HFF-Myc (cell line): ENCODE results near the gene BIN1.

ENCODE experiments used
- DNase-seq: peaks from one replicate; pipeline ENCODE4 v3.0.0-alpha.2; 2011; ENCODE audit warnings: low read depth; ENCODE audit errors: extremely low read depth
- H3K4me3 ChIP-seq: replicated peaks from 2 replicates; pipeline ENCODE4 v1.5.1; 2011; ENCODE audit warnings: low read depth, mild to moderate bottlenecking, control low read depth, low read length
- TF ChIP-seq, protein P1 (sequence below): IDR thresholded peaks from 2 replicates; pipeline ENCODE4 v1.5.1; 2012; ENCODE audit warnings: mild to moderate bottlenecking, low read depth, low read length, control low read depth; ENCODE audit errors: missing control alignments

The BIN1 gene

DNA sequence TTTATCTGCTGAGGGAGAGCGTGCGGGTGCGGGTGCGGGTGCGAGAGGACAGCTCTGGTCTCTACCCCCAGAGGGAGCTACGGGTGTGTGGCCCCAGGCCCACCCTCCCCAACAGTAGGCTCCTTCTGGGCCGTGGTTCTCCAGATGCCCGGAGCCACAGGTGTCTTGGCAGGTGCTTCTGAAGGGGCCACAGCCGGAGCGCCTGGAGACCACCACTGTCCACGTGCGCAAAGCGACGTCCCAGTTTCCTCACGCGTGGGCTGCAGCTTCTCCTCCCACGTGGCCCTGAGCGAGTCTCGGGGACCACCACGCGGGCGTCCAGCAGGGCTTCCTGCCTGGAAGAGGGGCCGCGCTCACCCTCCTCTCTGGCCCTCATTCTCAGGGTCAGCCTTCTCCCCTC is 90.6 kb downstream of the BIN1 start:
- no peak overlapping the region for H3K4me3 ChIP-seq
- TF ChIP-seq, protein P1, sequence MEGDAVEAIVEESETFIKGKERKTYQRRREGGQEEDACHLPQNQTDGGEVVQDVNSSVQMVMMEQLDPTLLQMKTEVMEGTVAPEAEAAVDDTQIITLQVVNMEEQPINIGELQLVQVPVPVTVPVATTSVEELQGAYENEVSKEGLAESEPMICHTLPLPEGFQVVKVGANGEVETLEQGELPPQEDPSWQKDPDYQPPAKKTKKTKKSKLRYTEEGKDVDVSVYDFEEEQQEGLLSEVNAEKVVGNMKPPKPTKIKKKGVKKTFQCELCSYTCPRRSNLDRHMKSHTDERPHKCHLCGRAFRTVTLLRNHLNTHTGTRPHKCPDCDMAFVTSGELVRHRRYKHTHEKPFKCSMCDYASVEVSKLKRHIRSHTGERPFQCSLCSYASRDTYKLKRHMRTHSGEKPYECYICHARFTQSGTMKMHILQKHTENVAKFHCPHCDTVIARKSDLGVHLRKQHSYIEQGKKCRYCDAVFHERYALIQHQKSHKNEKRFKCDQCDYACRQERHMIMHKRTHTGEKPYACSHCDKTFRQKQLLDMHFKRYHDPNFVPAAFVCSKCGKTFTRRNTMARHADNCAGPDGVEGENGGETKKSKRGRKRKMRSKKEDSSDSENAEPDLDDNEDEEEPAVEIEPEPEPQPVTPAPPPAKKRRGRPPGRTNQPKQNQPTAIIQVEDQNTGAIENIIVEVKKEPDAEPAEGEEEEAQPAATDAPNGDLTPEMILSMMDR = no peak
- no peak for DNase-seq

DNA sequence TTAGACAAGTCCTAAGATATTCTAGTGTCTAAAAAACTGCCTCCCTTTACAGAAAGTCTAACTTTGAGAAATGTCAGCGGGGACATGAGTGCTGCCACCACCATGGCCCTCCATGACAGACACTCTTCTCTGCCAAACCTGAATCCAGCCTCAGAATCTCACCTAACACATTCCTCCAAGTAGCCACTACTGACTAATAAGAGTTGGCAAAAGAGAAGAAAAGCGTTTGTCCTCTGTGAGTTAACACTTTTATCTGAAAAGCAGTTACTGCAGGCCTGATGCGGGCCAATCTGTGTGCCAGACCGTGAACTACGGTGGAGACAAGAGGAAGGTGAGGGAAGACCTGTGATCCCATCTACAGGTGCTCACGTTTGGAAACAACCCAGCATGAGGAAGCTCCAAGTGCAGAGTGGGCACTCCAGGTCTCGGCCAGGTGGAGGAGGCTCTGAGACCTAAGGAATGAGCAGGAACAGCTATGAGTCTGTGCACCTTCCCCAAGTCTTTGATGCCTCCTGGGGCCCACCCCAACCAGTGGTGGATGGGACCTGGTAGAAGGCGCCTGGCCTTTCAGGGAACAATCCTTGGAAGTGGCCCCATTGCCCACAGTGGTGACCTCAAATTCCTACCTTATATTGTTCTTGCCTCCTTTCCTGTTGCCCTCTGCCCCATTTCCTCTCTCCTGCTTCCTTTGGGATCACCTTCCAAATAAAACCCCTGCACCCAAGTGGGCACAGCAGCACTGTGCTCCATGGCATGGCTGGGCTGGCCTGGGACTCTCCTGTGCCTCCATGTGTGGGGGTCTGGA is 91.6 kb downstream of the BIN1 start:
- no peak for DNase-seq
- H3K4me3 ChIP-seq = no peak overlapping the region
- TF ChIP-seq, protein P1 = no peak

DNA sequence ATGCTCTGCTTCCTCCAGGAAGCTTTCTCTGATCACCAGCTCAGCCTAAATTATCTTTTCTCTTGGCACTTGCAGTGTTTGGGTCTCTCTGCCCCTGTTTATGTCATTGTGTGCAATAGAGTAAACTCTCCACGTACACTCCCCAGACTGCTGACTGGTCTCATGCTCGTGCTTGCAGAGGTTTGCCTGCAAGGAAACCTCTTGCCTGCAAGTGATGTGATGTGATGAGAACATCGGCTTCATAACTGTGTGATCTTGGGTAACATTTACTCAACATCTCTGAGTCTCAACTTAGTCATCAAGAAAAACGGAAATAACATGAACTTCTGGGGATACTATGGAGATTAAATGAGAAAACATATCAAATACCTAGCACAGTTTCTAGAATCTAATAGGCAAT is 92.3 kb downstream of the BIN1 start:
- TF ChIP-seq, protein P1 = no peak
- H3K4me3 ChIP-seq = no peak overlapping the region
- no peak for DNase-seq

DNA sequence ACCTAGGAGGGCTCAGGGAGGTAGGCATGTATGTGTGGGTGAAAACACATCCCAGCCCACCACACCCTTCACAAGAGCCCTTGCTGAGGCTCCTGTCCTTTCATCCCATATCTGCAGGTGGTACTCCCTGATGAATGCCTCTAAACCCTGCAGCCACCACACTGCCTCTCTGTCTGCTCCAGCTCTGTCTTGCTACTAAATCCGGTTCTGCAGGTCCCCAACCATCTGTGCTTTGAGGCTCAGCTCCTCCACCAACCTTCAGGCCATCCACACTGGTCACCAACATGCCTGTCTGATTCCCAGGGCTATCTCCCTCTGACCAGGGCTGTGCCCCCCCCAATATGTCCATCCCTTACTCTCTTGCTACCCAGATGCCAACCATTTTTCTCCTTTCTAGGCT is 92.7 kb downstream of the BIN1 start:
- H3K4me3 ChIP-seq = no peak overlapping the region
- DNase-seq = no peak
- TF ChIP-seq, protein P1 = no peak

DNA sequence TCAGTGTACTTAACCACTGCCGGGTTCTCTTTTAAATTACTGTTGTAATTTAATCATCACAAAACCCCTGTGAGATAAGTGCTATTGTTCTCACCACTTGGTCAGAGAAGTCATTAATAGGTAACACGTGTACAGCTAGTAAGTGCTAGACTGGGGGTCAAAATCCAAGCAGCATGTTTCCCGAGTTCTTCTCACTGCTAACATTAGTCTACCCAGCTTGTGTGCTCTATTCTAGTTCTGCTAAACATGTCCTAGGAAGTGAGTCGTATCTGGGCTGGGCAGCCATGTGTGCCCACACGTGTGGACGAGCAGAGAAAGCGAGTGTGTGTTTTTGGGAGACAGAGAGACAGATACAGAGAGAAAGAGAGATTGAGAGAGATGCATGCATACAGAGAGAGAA is 94.1 kb downstream of the BIN1 start:
- no peak overlapping the region for H3K4me3 ChIP-seq
- TF ChIP-seq, protein P1 = no peak
- DNase-seq = no peak

DNA sequence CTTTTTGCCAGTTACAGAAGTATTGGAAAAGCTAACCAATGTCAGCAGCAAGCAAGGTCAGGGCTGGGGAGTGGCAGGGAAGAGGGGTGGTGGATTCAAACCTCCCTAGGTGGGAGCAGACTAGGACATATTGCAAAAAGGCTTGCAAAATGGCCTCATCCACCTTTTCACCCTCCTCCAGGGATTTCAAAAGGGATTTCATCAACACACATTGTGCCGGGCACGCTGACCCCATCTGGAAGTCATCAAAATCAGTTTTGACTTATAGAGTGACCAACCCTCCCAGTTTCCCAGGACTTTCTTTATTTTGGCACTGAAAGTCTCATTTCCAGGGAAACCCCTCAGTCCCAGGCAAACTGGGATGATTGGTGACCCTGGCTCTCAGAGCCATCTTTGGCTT is 94.7 kb downstream of the BIN1 start:
- H3K4me3 ChIP-seq = no peak overlapping the region
- DNase-seq = no peak
- TF ChIP-seq, protein P1 = no peak

DNA sequence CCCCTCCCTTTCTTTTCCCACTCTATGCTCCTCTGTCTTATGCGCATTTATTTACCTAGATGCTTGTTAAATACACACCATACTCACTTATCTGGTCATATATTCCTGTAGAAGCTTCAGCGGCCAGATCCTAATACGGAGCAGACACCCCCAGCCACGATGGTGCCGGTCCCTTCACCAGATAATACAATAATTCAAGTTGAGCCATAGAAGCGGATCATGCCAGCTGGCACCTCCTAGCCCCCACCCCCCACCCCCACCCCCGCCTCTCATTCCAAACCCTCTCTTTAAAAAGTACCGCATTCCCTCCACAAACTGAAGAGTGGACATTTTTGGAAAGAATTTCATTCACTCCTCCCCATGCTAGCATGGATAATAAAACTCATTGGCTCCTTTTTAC is 95.2 kb downstream of the BIN1 start:
- TF ChIP-seq, protein P1 = no peak

More for the DNA sequence above, 95.2 kb downstream of the BIN1 start:
- no peak for DNase-seq
- no peak overlapping the region for H3K4me3 ChIP-seq
